ENCODE measurements around the gene NTRK3.

NTRK3 gene

DNA sequence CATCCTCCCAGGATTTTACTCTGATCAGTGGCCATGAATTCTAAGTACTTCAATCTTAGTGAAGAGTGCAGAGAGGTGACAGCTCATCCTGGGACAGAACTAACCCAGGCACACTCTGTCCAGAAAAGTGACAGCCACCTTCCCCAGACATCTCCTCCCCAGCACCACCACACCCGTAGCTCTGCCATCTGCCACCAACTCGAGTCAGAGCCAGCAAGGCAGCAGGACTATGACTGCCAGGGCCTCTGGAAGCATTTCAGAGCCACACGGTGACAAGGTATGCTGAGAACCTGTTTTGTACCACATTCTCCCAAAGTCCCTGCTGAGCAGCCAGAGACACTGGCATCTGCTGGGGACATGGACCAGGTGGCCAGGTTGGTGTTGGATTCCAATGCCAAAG, 71.0 kb downstream of the NTRK3 start:
- TF ChIP-seq, protein P1, sequence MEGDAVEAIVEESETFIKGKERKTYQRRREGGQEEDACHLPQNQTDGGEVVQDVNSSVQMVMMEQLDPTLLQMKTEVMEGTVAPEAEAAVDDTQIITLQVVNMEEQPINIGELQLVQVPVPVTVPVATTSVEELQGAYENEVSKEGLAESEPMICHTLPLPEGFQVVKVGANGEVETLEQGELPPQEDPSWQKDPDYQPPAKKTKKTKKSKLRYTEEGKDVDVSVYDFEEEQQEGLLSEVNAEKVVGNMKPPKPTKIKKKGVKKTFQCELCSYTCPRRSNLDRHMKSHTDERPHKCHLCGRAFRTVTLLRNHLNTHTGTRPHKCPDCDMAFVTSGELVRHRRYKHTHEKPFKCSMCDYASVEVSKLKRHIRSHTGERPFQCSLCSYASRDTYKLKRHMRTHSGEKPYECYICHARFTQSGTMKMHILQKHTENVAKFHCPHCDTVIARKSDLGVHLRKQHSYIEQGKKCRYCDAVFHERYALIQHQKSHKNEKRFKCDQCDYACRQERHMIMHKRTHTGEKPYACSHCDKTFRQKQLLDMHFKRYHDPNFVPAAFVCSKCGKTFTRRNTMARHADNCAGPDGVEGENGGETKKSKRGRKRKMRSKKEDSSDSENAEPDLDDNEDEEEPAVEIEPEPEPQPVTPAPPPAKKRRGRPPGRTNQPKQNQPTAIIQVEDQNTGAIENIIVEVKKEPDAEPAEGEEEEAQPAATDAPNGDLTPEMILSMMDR (IDR thresholded peaks at IDR 0.05; ENCODE audit: low read depth, low read length), result no peak
- H3K4me3 ChIP-seq (ENCODE audit: low read depth, low read length), result no peak overlapping the region

DNA sequence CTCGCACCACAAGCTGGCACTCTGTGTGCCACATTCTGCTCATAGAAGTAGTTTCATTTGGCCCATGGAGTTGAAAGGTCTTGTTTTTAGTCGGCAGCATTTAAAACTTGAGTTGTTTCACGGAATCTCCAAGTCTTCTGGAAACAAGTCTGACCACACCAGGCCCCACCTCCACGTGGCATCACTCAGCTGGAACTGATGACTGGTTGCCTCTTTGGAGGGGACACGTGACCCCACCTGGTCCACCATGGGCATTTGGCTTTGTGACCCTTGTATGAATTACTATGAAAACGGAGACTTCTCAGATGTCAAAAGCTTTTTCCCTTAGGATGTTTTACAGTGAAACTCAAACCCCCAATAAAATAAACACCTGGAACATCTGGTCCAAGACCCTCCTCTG, 74.9 kb downstream of the NTRK3 start:
- no peak overlapping the region for H3K4me3 ChIP-seq (ENCODE audit: low read depth, low read length)
- TF ChIP-seq, protein P1 (IDR thresholded peaks at IDR 0.05; ENCODE audit: low read depth, low read length), result no peak

DNA sequence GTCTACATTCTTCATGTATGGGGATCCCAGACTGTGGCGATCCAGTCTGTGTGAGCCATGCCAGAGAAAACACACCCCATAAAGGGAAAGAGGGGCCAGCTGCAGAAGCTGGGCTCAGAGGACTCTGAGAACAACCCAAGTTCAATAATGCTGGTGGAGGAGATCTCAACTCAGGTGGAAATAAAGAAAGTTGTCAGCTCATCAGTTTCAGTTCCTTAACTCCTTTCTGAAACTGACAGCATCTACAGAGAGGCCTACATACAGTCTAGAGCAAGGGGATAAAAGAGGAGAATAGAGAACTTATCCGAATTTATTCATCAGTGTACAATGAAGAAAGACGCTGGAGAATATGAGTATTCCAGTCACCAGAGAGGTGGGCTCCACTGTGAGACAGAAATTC, 77.0 kb downstream of the NTRK3 start:
- H3K4me3 ChIP-seq (ENCODE audit: low read depth, low read length), result no peak overlapping the region
- TF ChIP-seq, protein P1 (IDR thresholded peaks at IDR 0.05; ENCODE audit: low read depth, low read length), result no peak

DNA sequence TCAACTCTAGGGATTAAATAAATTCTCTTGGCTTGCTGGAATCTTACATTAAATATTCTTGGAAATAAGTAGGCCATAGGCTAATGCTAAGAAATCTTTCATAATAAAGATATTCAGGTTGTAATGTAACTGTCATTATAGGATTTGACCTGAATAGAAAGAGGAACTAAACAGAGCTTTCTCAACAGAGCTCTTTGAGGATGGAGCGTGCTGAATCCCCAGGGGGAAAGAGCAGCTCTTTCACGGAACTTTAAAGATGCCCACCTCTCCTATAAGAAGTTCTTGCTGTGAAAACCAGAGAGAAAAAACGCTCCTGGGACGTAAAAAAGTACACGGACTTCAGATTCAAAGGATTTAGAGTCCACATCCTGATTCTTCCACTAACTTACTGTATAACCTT, 77.9 kb downstream of the NTRK3 start:
- H3K4me3 ChIP-seq (ENCODE audit: low read depth, low read length), result no peak overlapping the region
- TF ChIP-seq, protein P1 (IDR thresholded peaks at IDR 0.05; ENCODE audit: low read depth, low read length), result no peak

DNA sequence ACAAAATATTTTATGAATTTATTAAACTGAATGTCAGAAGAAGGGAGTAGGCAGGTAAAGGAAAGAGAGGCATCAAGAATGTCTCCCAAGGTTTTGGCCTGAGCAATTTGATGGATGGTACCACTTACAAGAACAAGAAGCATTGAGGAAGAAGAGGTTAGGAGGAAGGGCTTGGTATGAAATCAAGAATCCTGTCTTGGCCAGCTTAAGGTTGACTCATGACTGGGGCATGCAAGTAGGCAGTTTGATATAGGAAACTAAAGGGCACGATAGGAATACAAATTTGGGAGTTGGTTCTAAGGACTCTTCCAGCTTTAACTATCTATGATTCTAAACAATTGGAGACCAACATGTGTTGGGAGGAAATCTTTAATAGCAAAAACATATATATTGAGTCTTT, 79.1 kb downstream of the NTRK3 start:
- H3K4me3 ChIP-seq (ENCODE audit: low read depth, low read length), result no peak overlapping the region
- TF ChIP-seq, protein P1 (IDR thresholded peaks at IDR 0.05; ENCODE audit: low read depth, low read length), result no peak

DNA sequence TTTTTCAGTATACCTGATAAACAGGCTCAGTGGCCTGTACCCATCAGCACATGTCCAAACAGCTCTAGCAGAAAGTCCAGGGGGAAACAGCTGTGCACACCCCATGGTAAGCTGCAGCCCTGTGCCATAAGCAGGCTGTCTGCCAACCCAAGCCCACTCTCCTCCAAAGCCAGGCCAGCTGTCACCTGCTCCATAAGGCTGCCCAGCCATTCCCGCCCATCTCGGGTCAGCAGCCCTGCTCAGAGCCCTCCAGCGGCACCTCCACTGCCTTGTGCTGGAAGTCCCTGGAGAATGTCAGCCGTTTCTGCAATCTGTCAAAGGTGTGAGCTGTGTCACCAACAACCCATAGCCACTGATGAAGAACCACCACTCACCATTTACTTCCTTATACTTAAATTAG, 82.0 kb downstream of the NTRK3 start:
- TF ChIP-seq, protein P1 (IDR thresholded peaks at IDR 0.05; ENCODE audit: low read depth, low read length), result no peak
- H3K4me3 ChIP-seq (ENCODE audit: low read depth, low read length), result no peak overlapping the region

DNA sequence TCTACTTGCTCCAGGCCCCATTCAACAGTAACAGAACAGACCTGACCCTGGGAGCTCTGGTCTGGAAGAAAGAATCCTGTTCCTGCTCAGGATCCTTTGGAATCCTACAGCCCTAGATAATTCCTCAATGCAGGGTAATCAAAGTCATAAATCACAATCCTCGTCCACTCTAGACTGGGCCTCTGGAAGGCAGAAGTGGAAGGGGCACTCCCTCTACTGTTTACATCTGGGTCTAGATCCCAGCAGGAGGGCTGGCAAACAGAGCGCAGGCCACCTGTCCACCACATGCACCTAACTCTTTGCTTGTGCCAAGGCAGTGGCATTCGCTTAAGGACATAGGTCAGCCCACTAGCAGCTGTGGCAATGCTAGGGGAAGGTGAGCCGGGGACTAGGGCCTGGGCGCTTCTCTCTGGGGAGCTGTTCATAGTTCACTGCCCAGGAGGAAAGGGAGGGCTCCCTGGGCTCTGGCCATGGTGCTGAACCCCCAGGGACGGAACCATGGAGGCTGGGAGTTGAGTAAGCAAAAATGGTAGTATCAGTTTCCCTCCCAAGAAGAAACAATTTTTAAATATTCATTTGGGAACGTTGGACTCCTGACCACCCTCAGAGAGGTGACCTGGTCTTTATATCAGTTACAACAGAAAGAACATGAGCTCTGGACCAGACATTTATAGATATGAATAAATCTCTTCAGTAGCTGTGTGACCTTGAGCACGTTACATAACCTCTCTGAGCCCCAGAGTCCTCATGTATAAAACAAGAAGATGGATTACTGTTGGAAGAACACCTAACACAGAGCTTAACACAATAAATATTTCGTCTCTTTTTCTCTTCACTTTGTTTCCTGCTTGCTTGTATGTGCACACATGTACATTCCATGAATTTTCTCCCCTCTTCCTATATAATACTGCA, 90.2 kb downstream of the NTRK3 start:
- TF ChIP-seq, protein P1 (IDR thresholded peaks at IDR 0.05; ENCODE audit: low read depth, low read length), result no peak
- H3K4me3 ChIP-seq (ENCODE audit: low read depth, low read length), result no peak overlapping the region

Data from WI38 (cell line).